Trophoblast cell (in vitro differentiated cells and primary cell): ENCODE results near the gene OTOP3.

Source experiments
- DNase-seq, 2 donors: peaks; one replicate each; pipeline ENCODE4 v3.0.0-alpha.2; 2016
- H2AFZ ChIP-seq: 2 replicates; pipeline ENCODE4 v1.6.1; 2013; ENCODE audit warnings: low read length, moderate library complexity, mild to moderate bottlenecking; ENCODE audit not compliant: insufficient read depth, poor library complexity
- H2AK5ac ChIP-seq: 2 replicates; pipeline ENCODE4 v1.6.1; 2013; ENCODE audit warnings: mild to moderate bottlenecking, low read length
- H2BK120ac ChIP-seq: 2 replicates; pipeline ENCODE4 v1.6.1; 2013; ENCODE audit warnings: low read length, mild to moderate bottlenecking, moderate library complexity; ENCODE audit not compliant: insufficient read depth, poor library complexity
- H2BK12ac ChIP-seq: 2 replicates; pipeline ENCODE4 v1.6.1; 2013; ENCODE audit warnings: mild to moderate bottlenecking, low read length, moderate library complexity
- H2BK5ac ChIP-seq: 2 replicates; pipeline ENCODE4 v1.6.1; 2013; ENCODE audit warnings: low read length, low read depth, moderate library complexity, mild to moderate bottlenecking; ENCODE audit not compliant: poor library complexity
- H3K14ac ChIP-seq: 2 replicates; pipeline ENCODE4 v1.6.1; 2013; ENCODE audit warnings: mild to moderate bottlenecking, low read length
- H3K18ac ChIP-seq: 2 replicates; pipeline ENCODE4 v1.6.1; 2013; ENCODE audit warnings: mild to moderate bottlenecking, low read length
- H3K23ac ChIP-seq: 2 replicates; pipeline ENCODE4 v1.6.1; 2013; ENCODE audit warnings: low read length
- H3K27ac ChIP-seq: 2 replicates; pipeline ENCODE4 v1.5.1; 2013; ENCODE audit warnings: low read depth, mild to moderate bottlenecking, inconsistent platforms, low read length, moderate library complexity
- H3K27me3 ChIP-seq: 2 replicates; pipeline ENCODE4 v1.6.1; 2013; ENCODE audit warnings: inconsistent platforms, mild to moderate bottlenecking, low read length, moderate library complexity; ENCODE audit not compliant: insufficient read depth
- H3K36me3 ChIP-seq, 2 experiments: 1 replicate in 1 of 2; 2 replicates in 1 of 2; pipeline ENCODE4 v1.6.1; 2013; ENCODE audit warnings: low read length in 2 of 2, mild to moderate bottlenecking in 2 of 2, moderate library complexity in 1 of 2; ENCODE audit not compliant: insufficient read depth in 2 of 2, control insufficient read depth in 1 of 2
- H3K4ac ChIP-seq: 2 replicates; pipeline ENCODE4 v1.6.1; 2013; ENCODE audit warnings: low read depth, mild to moderate bottlenecking, low read length, moderate library complexity
- H3K4me1 ChIP-seq, 2 experiments: 1 replicate in 1 of 2; 2 replicates in 1 of 2; pipeline ENCODE4 v1.6.1; 2013; ENCODE audit warnings: low read length in 2 of 2, mild to moderate bottlenecking in 2 of 2, moderate library complexity in 1 of 2; ENCODE audit not compliant: insufficient read depth in 2 of 2, control insufficient read depth in 1 of 2
- H3K4me2 ChIP-seq: 2 replicates; pipeline ENCODE4 v1.6.1; 2013; ENCODE audit warnings: inconsistent platforms, mild to moderate bottlenecking, low read length, moderate library complexity
- H3K4me3 ChIP-seq: 2 replicates; pipeline ENCODE4 v1.5.1; 2013; ENCODE audit warnings: mild to moderate bottlenecking, low read depth, low read length, inconsistent platforms
- H3K79me1 ChIP-seq: one replicate; pipeline ENCODE4 v1.6.1; 2013; ENCODE audit warnings: low read length
- H3K79me2 ChIP-seq: 2 replicates; pipeline ENCODE4 v1.6.1; 2013; ENCODE audit warnings: low read length, mild to moderate bottlenecking; ENCODE audit not compliant: control insufficient read depth, insufficient read depth, poor library complexity
- H3K9ac ChIP-seq: 2 replicates; pipeline ENCODE4 v1.6.1; 2013; ENCODE audit warnings: mild to moderate bottlenecking, low read length
- H3K9me3 ChIP-seq: 2 replicates; pipeline ENCODE4 v1.6.1; 2013; ENCODE audit warnings: low read depth, mild to moderate bottlenecking, control low read depth, inconsistent platforms, low read length; ENCODE audit not compliant: insufficient read depth
- H4K12ac ChIP-seq: 2 replicates; pipeline ENCODE4 v1.6.1; 2013; ENCODE audit warnings: low read depth, mild to moderate bottlenecking, low read length, moderate library complexity
- H4K8ac ChIP-seq: 2 replicates; pipeline ENCODE4 v1.6.1; 2013; ENCODE audit warnings: low read depth, mild to moderate bottlenecking, low read length, moderate library complexity
- H4K91ac ChIP-seq: one replicate; pipeline ENCODE4 v1.6.1; 2013; ENCODE audit warnings: low read depth, mild to moderate bottlenecking, low read length, moderate library complexity
- WGBS: extraction: QIAGEN DNeasy Blood & Tissue Kit; methylation state at CpG from one replicate; pipeline ENCODE4 v1.1.7; 2013; ENCODE audit warnings: missing lambda C conversion rate; ENCODE audit not compliant: insufficient read length, insufficient coverage; ENCODE audit errors: extremely low coverage; 5-methylcytosine and 5-hydroxymethylcytosine counted together

OTOP3 gene

DNA sequence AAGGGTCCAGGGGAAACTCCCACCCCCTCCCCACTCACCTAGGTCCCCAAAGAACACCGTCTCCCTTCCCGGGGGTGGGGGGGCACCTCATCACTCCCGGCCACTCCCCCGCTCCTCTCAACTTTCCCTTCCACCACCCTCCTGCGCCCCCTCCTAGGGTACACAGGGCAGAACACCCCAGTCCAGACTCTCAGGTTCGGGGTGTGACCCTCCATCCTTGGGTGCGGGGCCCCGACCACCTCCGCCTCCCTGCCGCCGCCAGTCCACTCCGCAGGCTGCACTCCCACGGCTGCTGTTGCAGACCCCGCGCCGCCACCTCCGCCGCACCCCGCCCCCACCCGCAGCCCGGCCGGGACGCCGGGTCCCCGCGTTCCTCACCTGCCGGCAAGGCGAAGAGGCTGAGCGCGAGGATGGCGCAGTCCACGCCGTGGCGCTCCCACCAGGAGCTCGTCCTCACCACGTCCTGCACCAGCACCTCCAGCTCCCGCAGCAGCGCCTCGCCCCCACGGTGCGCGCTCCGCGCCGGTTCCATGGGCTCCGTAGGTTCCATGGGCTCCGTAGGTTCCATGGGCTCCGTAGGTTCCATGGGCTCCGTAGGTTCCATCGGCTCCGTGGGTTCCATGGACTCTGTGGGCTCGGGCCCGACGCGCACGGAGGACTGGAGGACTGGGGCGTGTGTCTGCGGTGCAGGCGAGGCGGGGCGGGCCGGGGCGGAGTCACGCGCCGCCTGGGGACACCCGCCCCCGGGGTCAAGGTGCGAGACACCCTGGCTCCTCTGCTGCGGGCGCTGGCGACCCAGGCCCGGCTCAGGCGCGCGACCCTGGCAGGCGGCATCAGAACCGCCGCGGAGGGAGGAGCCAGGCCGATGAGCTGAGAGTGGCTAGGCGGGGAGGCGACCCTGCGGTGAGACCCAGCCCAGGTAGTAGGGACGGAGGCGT lies 42.5 kb upstream of the OTOP3 start, which contains the start of gene FADS6:
TSS of gene FADS6 (minus strand) at position 660 of the 938 bp plus-strand sequence. CDS start at position 622, 38 bp downstream.
- WGBS = no CpG with 5 or more reads among the region's 86 CpGs
- no peak within 1 kb of the TSS for H3K9ac ChIP-seq
- no peak within 1 kb of the TSS for H2BK120ac ChIP-seq
- H4K8ac ChIP-seq = no peak within 1 kb of the TSS
- no peak within 1 kb of the TSS for H2AK5ac ChIP-seq
- H3K23ac ChIP-seq = no peak within 1 kb of the TSS
- H3K79me1 ChIP-seq = no peaks in the 10 kb centered on the region
- H3K4me2 ChIP-seq = peak within 1 kb of the TSS; percentile 51
- no peaks in the 10 kb centered on the region for H3K36me3 ChIP-seq
- H4K91ac ChIP-seq = no peak within 1 kb of the TSS
- no peak within 1 kb of the TSS for H3K14ac ChIP-seq
- H2AFZ ChIP-seq = no peak within 1 kb of the TSS
- no peak within 1 kb of the TSS for H3K4ac ChIP-seq
- H3K27ac ChIP-seq = no peak within 1 kb of the TSS
- no peak within 1 kb of the TSS for H2BK5ac ChIP-seq
- no peak within 1 kb of the TSS for H3K18ac ChIP-seq
- no peak for DNase-seq
- no peak within 1 kb of the TSS for H2BK12ac ChIP-seq
- no peaks in the 10 kb centered on the region for H3K79me2 ChIP-seq
- no peak within 1 kb of the TSS for H4K12ac ChIP-seq
- peaks cover 2 to 9% of the 10 kb centered on the region in 2 experiments for H3K4me1 ChIP-seq
- H3K4me3 ChIP-seq = no peak within 1 kb of the TSS
- peaks cover 6% of the 10 kb centered on the region for H3K9me3 ChIP-seq
- H3K27me3 ChIP-seq = peaks cover 25% of the 10 kb centered on the region

DNA sequence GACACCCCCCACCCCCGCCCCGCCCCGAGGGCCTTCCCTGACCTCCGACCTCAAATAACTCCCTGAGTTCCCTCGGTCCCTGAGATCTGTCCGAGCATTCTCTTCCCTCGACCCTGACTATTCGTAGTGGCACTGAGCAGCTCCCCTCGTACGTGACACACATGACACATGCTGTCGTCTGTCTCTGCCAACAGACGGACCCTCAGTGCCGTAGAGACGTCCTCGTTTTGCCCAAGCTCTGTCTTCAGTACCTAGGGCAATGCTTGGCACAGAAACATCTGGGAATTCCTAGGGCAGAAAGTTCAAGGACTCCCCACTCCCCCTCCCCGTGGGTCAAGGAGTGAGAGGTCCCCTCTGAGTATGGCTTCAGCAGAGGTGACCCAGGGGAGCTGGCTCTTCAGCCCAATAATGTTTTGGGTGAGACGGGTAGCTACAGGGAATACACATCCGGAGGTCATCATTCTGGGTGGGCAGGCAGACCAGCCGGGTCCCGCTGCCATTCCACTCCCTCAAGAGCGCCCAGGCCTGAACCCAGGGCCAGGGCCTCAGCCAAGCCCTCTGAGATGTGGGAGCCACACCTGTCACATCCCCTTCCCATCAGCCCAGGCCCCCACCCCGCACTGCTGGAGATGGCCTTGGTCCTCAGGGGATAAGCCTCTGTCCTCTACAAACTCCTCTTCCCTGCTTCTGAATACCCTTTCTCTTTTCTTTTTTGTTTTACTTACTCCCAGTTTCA lies 41.6 kb upstream of the OTOP3 start:
- Histone ChIP-seq H3K79me1 (no peaks in the 10 kb centered on the region), H3K4me1 (peaks cover 2 to 9% of the 10 kb centered on the region in 2 experiments), H3K79me2 (no peaks in the 10 kb centered on the region), H3K27me3 (peaks cover 25% of the 10 kb centered on the region), H3K23ac (no peak overlapping the region), H3K4me2 (no peak overlapping the region), H3K27ac (no peak overlapping the region), H2BK12ac (no peak overlapping the region), H3K18ac (no peak overlapping the region), H3K36me3 (no peaks in the 10 kb centered on the region), H3K9ac (no peak overlapping the region), H4K91ac (no peak overlapping the region), H4K12ac (no peak overlapping the region), H2AK5ac (no peak overlapping the region), H2AFZ (no peak overlapping the region), H2BK5ac (no peak overlapping the region), H3K4me3 (no peak overlapping the region), H4K8ac (no peak overlapping the region), H2BK120ac (no peak overlapping the region), H3K14ac (no peak overlapping the region), H3K9me3 (peaks cover 6% of the 10 kb centered on the region), H3K4ac (no peak overlapping the region)
- DNase-seq = no peak
- WGBS = no CpG with 5 or more reads among the region's 22 CpGs

DNA sequence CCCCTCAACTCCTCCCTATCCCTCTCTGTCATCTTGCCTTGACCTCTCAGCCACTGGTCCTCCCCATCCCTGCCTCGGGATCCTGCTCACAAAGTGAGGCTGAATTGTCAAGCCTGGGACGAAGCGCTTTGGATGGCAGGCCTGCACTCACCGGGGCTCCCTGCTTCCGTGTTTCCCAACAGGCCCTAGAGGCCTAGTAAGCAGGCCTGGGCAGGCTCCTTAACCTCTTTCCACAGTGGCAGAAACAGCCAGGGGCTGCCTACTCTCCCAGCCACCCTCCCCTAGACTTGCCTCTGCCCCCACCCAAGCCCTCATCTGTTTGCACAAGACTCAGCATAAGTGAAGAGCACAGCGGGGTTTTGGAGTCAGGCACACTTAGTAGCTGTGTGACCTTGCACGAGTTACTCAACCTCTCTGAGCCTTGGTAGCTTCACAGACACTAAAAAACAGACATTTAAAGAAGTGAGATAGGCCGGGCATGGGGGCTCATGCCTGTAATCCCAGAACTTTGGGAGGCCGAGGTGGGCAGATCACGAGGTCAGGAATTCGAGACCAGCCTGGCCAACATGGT lies 37.2 kb upstream of the OTOP3 start:
- Histone ChIP-seq H3K36me3 (no peaks in the 10 kb centered on the region), H2AK5ac (no peak overlapping the region), H3K79me1 (no peaks in the 10 kb centered on the region), H2AFZ (no peak overlapping the region), H3K27ac (no peak overlapping the region), H3K79me2 (no peaks in the 10 kb centered on the region), H3K4me3 (no peak overlapping the region), H3K27me3 (peaks cover 11% of the 10 kb centered on the region), H2BK12ac (no peak overlapping the region), H4K91ac (no peak overlapping the region), H4K12ac (no peak overlapping the region), H2BK120ac (no peak overlapping the region), H3K4ac (no peak overlapping the region), H4K8ac (no peak overlapping the region), H3K9me3 (peaks cover 1% of the 10 kb centered on the region), H3K18ac (no peak overlapping the region), H3K23ac (no peak overlapping the region), H2BK5ac (no peak overlapping the region), H3K4me2 (no peak overlapping the region), H3K14ac (no peak overlapping the region), H3K4me1 (peaks cover 0 to 4% of the 10 kb centered on the region in 2 experiments), H3K9ac (no peak overlapping the region)
- no CpG with 5 or more reads among the region's 11 CpGs for WGBS
- no peak for DNase-seq

DNA sequence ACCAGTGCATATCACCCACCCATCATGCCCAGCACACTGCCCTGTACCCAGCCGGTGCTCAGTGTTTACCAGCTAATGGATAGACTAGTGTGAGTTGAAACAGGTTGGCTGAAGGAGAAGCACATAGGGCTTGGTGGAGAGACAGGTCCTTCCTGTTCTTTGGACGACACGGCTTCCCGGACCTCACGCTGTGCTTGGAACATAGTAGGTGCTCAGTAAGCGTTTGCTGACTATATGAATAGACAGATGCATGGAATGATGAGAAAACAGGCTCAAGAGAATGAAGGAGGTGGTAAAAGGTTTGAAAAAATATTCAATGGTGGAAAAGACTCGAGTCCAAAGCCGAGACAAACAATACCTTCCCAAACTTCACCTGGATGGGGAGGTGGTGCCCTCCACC lies 35.5 kb upstream of the OTOP3 start:
- H2AFZ ChIP-seq = no peak overlapping the region
- no peak overlapping the region for H4K91ac ChIP-seq
- WGBS = no CpG with 5 or more reads among the region's 8 CpGs
- no peak overlapping the region for H3K27ac ChIP-seq
- no peak overlapping the region for H3K4ac ChIP-seq
- H3K79me2 ChIP-seq = no peaks in the 10 kb centered on the region
- H3K18ac ChIP-seq = no peak overlapping the region
- no peak overlapping the region for H4K8ac ChIP-seq
- H3K9ac ChIP-seq = no peak overlapping the region
- no peak overlapping the region for H2BK5ac ChIP-seq
- no peak overlapping the region for H4K12ac ChIP-seq
- no peaks in the 10 kb centered on the region for H3K4me1 ChIP-seq
- no peaks in the 10 kb centered on the region for H3K27me3 ChIP-seq
- no peaks in the 10 kb centered on the region for H3K36me3 ChIP-seq
- no peak for DNase-seq
- H3K9me3 ChIP-seq = peaks cover 7% of the 10 kb centered on the region
- H2BK12ac ChIP-seq = no peak overlapping the region
- H2AK5ac ChIP-seq = no peak overlapping the region
- no peaks in the 10 kb centered on the region for H3K79me1 ChIP-seq
- no peak overlapping the region for H3K4me2 ChIP-seq
- H3K14ac ChIP-seq = no peak overlapping the region
- no peak overlapping the region for H2BK120ac ChIP-seq
- no peak overlapping the region for H3K23ac ChIP-seq
- H3K4me3 ChIP-seq = no peak overlapping the region
